SK-N-MC (cell line): Measurements from ENCODE around the gene TDP1.
A peak's percentile ranks its signal among the peaks of the same experiment; 100 is the strongest.

ENCODE experiments used
- DNase-seq: peaks from one replicate; pipeline ENCODE4 v3.0.0-alpha.2; 2011; ENCODE audit warnings: low read depth, low spot score
- H3K27ac ChIP-seq: fragments of 200-600 bp; sonication (generic); 2 replicates; pipeline ENCODE4 v1.5.1; 2016; ENCODE audit warnings: mixed run types
- H3K36me3 ChIP-seq: fragments of 200-600 bp; sonication (generic); 2 replicates; pipeline ENCODE4 v1.6.1; 2017; ENCODE audit warnings: antibody characterized with exemption, low read length, mixed read lengths; ENCODE audit not compliant: insufficient read depth
- H3K4me3 ChIP-seq: fragments of 200-600 bp; sonication (generic); 2 replicates; pipeline ENCODE4 v1.5.1; 2016
- H3K9ac ChIP-seq: fragments of 200-600 bp; sonication (generic); 2 replicates; pipeline ENCODE4 v1.8.0; 2017; ENCODE audit warnings: mixed run types, mixed read lengths; ENCODE audit not compliant: insufficient read length
- H3K9me3 ChIP-seq: fragments of 200-600 bp; sonication (generic); 2 replicates; pipeline ENCODE4 v1.6.1; 2017; ENCODE audit warnings: low read depth, mild to moderate bottlenecking, antibody characterized with exemption, low read length, moderate library complexity, mixed read lengths
- EZH2 ChIP-seq: fragments of 200-600 bp; sonication (generic); IDR thresholded peaks from one replicate; pipeline ENCODE4 v1.6.1; 2017; ENCODE audit warnings: antibody characterized with exemption
- FOXP2 ChIP-seq: optimal IDR thresholded peaks from 2 replicates; pipeline ENCODE3; 2011; ENCODE audit warnings: mild to moderate bottlenecking, moderate library complexity; ENCODE audit not compliant: insufficient read depth; ENCODE audit errors: extremely low read length, control extremely low read depth
- POLR2AphosphoS5 ChIP-seq: IDR thresholded peaks from 2 replicates; pipeline ENCODE4 v1.6.1; 2012; ENCODE audit warnings: mild to moderate bottlenecking, low read depth, low read length, borderline replicate concordance

Gene TDP1

DNA sequence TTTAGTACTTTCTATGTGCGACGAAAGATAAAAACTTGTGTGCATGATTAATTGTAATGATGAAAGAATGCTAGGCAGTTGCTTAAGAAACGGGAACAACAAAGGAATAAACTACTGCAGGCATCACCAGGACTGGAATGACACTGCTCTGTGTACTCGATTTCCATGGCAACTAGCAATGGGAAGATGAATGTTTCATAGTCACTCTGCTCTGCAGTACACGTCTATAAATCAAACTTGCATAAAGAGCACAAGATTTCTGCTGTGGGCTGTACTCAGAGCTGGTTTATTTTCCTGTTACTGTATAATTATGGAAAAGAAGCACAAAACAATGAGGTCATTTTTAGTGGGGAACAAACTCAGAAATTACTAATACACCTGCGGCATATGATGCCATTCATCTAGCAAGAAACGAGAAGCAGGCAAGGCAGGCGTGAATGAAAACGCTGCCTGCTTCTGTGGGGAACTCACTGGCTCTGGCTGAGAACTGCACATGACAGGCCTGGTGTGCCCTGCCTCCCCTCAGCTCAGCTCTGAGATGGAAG is 43.0 kb upstream of the TDP1 start:
- no peak overlapping the region for H3K9ac ChIP-seq
- no peak overlapping the region; the same call in 1 of the 2 replicates for H3K4me3 ChIP-seq
- H3K36me3 ChIP-seq: no peaks in the 10 kb centered on the region
- no peaks in the 10 kb centered on the region for H3K9me3 ChIP-seq
- TF ChIP-seq FOXP2: peak; percentile 31
- TF ChIP-seq POLR2AphosphoS5: no peak
- DNase-seq: no peak
- no peak overlapping the region for H3K27ac ChIP-seq

GRCh38 chr14:89915114-89915878 is 40.4 kb upstream of the TDP1 start:
- no peak overlapping the region for H3K9ac ChIP-seq

GRCh38 chr14:89918721-89919120 is 37.0 kb upstream of the TDP1 start:
- no peak overlapping the region for H3K27ac ChIP-seq
- no peaks in the 10 kb centered on the region for H3K36me3 ChIP-seq
- no peaks in the 10 kb centered on the region for H3K9me3 ChIP-seq
- H3K9ac ChIP-seq: no peak overlapping the region
- TF ChIP-seq EZH2: no peak
- no peak for TF ChIP-seq FOXP2
- no peak for TF ChIP-seq POLR2AphosphoS5
- no peak for DNase-seq
- no peak overlapping the region for H3K4me3 ChIP-seq

More at GRCh38 chr14:89915114-89915878, 40.4 kb upstream of the TDP1 start:
- no peak for TF ChIP-seq EZH2
- no peak for TF ChIP-seq FOXP2
- TF ChIP-seq POLR2AphosphoS5: no peak
- Histone ChIP-seq H3K27ac (no peak overlapping the region), H3K36me3 (no peaks in the 10 kb centered on the region), H3K4me3 (peak overlapping the region; percentile 42), H3K9me3 (no peaks in the 10 kb centered on the region)
- DNase-seq: no peak

GRCh38 chr14:89920056-89920455 is 35.7 kb upstream of the TDP1 start:
- Histone ChIP-seq H3K27ac (peak overlapping the region; percentile 79), H3K9me3 (no peaks in the 10 kb centered on the region), H3K4me3 (no peak overlapping the region), H3K9ac (no peak overlapping the region), H3K36me3 (no peaks in the 10 kb centered on the region)
- no peak for DNase-seq
- TF ChIP-seq FOXP2: no peak

DNA sequence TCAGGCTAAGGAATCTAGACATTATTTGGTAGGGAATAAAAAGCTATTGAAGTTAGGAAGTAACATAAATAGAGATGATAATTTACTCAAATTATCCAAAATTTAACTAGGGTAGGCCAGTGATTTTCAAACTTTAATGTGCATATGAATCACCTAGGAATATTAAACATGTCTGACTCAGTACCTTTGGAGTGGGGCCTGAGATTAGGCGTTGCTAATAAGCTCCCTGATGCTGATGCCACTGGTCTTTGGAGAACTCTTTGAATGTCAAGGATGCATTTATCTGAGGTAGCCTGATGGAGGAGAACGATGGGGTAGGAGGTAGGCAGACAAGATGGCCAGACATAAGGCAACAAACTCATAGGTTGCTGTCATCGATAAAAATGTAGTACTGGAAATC is 34.4 kb upstream of the TDP1 start:
- Histone ChIP-seq H3K36me3 (no peaks in the 10 kb centered on the region), H3K27ac (no peak overlapping the region), H3K9ac (no peak overlapping the region), H3K4me3 (no peak overlapping the region), H3K9me3 (no peaks in the 10 kb centered on the region)
- TF ChIP-seq POLR2AphosphoS5 (no peak), FOXP2 (no peak), EZH2 (no peak)
- DNase-seq: no peak

DNA sequence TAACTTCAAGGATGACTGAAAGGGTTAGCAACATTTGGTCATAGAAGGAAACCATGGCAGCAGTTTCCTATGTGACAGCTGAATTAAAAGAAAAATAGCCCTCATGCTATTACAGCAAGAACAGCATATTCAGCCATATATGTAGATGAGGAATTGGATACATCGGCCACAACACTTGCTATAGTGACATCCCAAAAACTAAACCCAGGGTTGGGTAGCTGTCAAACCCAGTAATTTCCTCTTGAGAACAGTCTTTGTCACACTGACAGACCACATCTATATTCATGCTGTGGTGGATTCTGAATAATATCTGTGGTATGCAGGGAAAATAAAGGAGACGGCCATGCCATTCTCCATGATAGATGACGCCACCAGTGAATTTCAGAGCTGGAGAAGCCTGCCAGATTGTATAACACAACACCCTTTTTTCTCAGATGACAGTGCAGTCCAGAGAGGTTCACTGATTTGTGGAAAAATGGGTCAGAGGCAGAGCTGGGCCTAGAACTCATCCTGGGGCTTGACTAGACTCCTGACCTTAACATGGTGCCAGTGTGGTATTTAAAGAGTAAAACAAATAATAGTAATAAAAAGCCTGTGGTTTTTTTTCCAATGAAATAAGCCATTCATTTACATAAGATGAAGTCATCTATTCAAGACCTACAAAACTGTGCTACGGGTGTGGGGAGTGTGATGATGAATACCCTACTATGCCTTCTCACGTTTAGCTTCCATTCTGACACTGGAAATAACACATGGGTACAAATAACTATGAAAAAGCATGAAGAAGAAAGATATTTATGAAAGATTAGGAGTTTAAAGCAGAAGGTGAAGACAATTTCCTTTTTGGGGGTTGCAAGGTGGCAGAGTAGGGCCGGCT is 33.5 kb upstream of the TDP1 start:
- H3K9me3 ChIP-seq: no peaks in the 10 kb centered on the region
- TF ChIP-seq POLR2AphosphoS5 (no peak), EZH2 (no peak), FOXP2 (no peak)
- H3K27ac ChIP-seq: no peak overlapping the region
- DNase-seq: no peak
- no peak overlapping the region for H3K9ac ChIP-seq
- no peaks in the 10 kb centered on the region for H3K36me3 ChIP-seq
- no peak overlapping the region for H3K4me3 ChIP-seq

DNA sequence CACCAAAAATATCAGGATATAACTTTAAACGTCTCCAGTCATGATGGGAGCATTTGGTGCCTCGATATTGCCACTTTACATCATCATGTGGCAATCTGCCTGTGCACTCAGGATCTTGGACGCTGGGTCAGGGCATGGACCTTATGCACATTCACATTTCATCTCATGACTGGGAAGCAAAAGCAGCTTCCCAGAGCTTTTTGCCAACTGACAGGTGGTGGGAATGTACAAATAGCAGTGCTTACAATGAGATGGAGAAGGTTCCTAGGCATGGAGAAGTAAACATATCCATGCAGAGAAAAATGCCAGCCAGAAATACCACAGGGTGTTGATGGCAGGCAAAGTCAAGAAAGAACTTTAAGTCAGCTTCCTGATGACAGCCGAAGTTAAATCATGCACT is 31.5 kb upstream of the TDP1 start:
- Histone ChIP-seq H3K4me3 (no peak overlapping the region), H3K36me3 (no peaks in the 10 kb centered on the region), H3K27ac (no peak overlapping the region), H3K9me3 (no peaks in the 10 kb centered on the region), H3K9ac (no peak overlapping the region)
- TF ChIP-seq FOXP2 (no peak), POLR2AphosphoS5 (no peak), EZH2 (no peak)
- no peak for DNase-seq

DNA sequence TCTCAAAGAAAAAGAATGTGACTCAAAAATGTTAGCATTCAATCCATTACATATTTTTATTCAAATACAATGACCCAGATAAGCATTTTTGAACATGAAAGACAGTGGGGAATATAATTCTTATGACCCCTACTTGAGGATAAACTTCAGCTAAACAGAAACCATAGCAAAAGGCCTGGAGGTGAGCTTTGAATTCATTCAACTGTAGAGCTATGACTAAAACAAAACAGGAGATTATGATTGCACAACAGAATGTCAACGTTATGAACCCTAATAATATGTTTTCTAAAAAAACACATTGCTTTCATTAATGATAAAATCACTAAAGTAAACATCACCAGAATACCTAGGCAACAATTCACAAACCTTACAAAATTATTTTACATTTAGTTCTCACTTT is 29.0 kb upstream of the TDP1 start:
- Histone ChIP-seq H3K4me3 (no peak overlapping the region), H3K9me3 (no peaks in the 10 kb centered on the region), H3K9ac (no peak overlapping the region), H3K36me3 (no peaks in the 10 kb centered on the region), H3K27ac (no peak overlapping the region)
- no peak for DNase-seq
- TF ChIP-seq EZH2: no peak
- TF ChIP-seq FOXP2: no peak
- no peak for TF ChIP-seq POLR2AphosphoS5
